ENCODE results near the gene PLCL2. TPM values are rescaled to one million over a fixed set of nuclear protein-coding genes. Genes with fewer than 3 reads are reported as not detected.

PLCL2 gene
- total and polyA plus RNA-seq, 9 donors, result 12.6 to 54.2 (median 24.7) TPM

- no peak for DNase-seq
- no peak for TF ChIP-seq EP300 (IDR thresholded peaks at IDR 0.05)
- no peak for TF ChIP-seq CTCF (IDR thresholded peaks at IDR 0.05)
- no peak for TF ChIP-seq POLR2A (IDR thresholded peaks at IDR 0.05)
- 60 to 76% (median 67%) methylated on average over 3 of the region's 3 CpGs for WGBS, 3 donors
- intact Hi-C loops (cut with DNase I), result no loop called here
- Histone ChIP-seq H3K27ac (no peak overlapping the region), H3K4me1 (ENCODE audit: insufficient read depth) (peaks cover 2% of the 10 kb centered on the region), H3K27me3 (no peaks in the 10 kb centered on the region), H3K9me3 (no peaks in the 10 kb centered on the region), H3K4me3 (no peak overlapping the region), H3K36me3 (no peaks in the 10 kb centered on the region)
These were observed 178.8 kb downstream of the PLCL2 start for GRCh38 chr3:17063596-17063995.

DNA sequence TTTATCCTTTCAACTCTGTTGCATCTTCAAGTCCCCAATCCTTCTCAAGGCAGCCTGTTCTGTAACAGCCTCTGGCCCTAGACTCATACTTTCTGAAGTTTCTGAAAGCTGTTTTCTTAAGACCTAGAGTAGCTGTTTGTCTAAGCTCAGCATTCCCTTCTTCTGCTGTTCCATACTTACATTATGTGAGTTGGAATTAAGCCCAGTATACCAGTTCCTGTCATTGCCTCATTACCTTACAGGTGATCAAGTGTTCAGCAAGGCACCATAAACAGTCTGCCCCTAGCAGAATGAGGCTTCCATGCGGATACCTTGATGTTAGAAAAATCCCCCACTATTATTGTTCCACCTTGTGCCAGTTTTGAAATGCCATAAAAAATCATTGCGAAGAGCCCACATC, 180.6 kb downstream of the PLCL2 start:
- 98 to 99% (median 98%) methylated on average over 2 of the region's 2 CpGs for WGBS, 3 donors
- no peaks in the 10 kb centered on the region for H3K27me3 ChIP-seq
- H3K9me3 ChIP-seq, result no peaks in the 10 kb centered on the region
- H3K27ac ChIP-seq, result no peak overlapping the region
- H3K4me1 ChIP-seq (ENCODE audit: insufficient read depth), result peaks cover 2% of the 10 kb centered on the region
- no peak for TF ChIP-seq POLR2A (IDR thresholded peaks at IDR 0.05)
- TF ChIP-seq CTCF (IDR thresholded peaks at IDR 0.05), result no peak
- TF ChIP-seq EP300 (IDR thresholded peaks at IDR 0.05), result no peak
- no peak for DNase-seq
- H3K4me3 ChIP-seq, result no peak overlapping the region
- no peaks in the 10 kb centered on the region for H3K36me3 ChIP-seq
- intact Hi-C loops (cut with DNase I), result no loop called here

GRCh38 chr3:17065881-17066280, 181.1 kb downstream of the PLCL2 start:
- TF ChIP-seq CTCF (IDR thresholded peaks at IDR 0.05), result no peak
- no peak for TF ChIP-seq POLR2A (IDR thresholded peaks at IDR 0.05)
- no peak for TF ChIP-seq EP300 (IDR thresholded peaks at IDR 0.05)
- DNase-seq, result no peak
- H3K27me3 ChIP-seq, result no peaks in the 10 kb centered on the region
- H3K4me1 ChIP-seq (ENCODE audit: insufficient read depth), result peaks cover 4% of the 10 kb centered on the region
- H3K27ac ChIP-seq, result no peak overlapping the region
- WGBS, 3 donors, result 92 to 94% (median 94%) methylated on average over 4 of the region's 4 CpGs
- intact Hi-C loops (cut with DNase I), result no loop called here
- no peaks in the 10 kb centered on the region for H3K9me3 ChIP-seq
- no peaks in the 10 kb centered on the region for H3K36me3 ChIP-seq
- H3K4me3 ChIP-seq, result no peak overlapping the region

GRCh38 chr3:17069754-17070153, 185.0 kb downstream of the PLCL2 start:
- H3K36me3 ChIP-seq, result no peaks in the 10 kb centered on the region
- H3K27ac ChIP-seq, result no peak overlapping the region
- intact Hi-C loops (cut with DNase I), result no loop called here
- H3K27me3 ChIP-seq, result no peaks in the 10 kb centered on the region
- H3K4me3 ChIP-seq, result no peak overlapping the region
- WGBS, 3 donors, result 93 to 96% (median 96%) methylated on average over 4 of the region's 4 CpGs
- no peaks in the 10 kb centered on the region for H3K9me3 ChIP-seq
- no peak for TF ChIP-seq POLR2A (IDR thresholded peaks at IDR 0.05)
- no peak for TF ChIP-seq CTCF (IDR thresholded peaks at IDR 0.05)
- TF ChIP-seq EP300 (IDR thresholded peaks at IDR 0.05), result no peak
- peaks cover 3% of the 10 kb centered on the region for H3K4me1 ChIP-seq (ENCODE audit: insufficient read depth)
- DNase-seq, result no peak

Data from ovary (tissue), 9 donors.